ENCODE data around the gene RBMS1.
A peak's percentile ranks its signal among the peaks of the same experiment; 100 is the strongest.

The RBMS1 gene

GRCh38 chr2:160269803-160270570 lies 223.6 kb downstream of the RBMS1 start:
- TF ChIP-seq, protein P1, sequence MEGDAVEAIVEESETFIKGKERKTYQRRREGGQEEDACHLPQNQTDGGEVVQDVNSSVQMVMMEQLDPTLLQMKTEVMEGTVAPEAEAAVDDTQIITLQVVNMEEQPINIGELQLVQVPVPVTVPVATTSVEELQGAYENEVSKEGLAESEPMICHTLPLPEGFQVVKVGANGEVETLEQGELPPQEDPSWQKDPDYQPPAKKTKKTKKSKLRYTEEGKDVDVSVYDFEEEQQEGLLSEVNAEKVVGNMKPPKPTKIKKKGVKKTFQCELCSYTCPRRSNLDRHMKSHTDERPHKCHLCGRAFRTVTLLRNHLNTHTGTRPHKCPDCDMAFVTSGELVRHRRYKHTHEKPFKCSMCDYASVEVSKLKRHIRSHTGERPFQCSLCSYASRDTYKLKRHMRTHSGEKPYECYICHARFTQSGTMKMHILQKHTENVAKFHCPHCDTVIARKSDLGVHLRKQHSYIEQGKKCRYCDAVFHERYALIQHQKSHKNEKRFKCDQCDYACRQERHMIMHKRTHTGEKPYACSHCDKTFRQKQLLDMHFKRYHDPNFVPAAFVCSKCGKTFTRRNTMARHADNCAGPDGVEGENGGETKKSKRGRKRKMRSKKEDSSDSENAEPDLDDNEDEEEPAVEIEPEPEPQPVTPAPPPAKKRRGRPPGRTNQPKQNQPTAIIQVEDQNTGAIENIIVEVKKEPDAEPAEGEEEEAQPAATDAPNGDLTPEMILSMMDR (IDR thresholded peaks at IDR 0.05; ENCODE audit: low read depth, low read length, missing control alignments): peak; percentile 65
- DNase-seq (ENCODE audit: extremely low read depth, low read depth): peak; percentile 71

DNA sequence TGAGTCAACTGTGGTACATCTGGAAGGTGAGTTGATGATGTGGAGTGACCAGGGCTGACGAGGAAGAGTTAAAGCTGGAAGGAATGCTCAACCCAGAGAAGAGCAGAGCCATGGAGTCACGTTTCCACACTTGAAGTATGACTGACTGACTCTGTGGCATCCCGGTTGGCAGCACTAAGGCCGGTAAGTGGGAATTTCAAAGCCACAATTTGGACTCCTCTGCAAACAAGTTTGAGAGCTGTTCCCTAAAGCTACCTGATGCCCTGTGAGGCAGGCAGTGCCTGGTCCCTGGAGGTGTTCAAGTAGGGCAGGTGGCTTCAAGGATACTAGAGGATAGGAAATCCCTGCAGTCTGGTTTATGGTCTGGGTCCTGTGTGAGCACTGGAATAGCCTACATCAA lies 224.2 kb downstream of the RBMS1 start:
- no peak for DNase-seq (ENCODE audit: extremely low read depth, low read depth)
- peak overlapping the region; percentile 36 for H3K4me3 ChIP-seq (replicated peaks; ENCODE audit: low read depth, low read length)
- TF ChIP-seq, protein P1 (IDR thresholded peaks at IDR 0.05; ENCODE audit: low read depth, low read length, missing control alignments): no peak

More at GRCh38 chr2:160269803-160270570, 223.6 kb downstream of the RBMS1 start:
- H3K4me3 ChIP-seq (replicated peaks; ENCODE audit: low read depth, low read length): peak overlapping the region; percentile 36

- no peak for DNase-seq (ENCODE audit: extremely low read depth, low read depth)
- H3K4me3 ChIP-seq (replicated peaks; ENCODE audit: low read depth, low read length): no peak overlapping the region
- TF ChIP-seq, protein P1 (IDR thresholded peaks at IDR 0.05; ENCODE audit: low read depth, low read length, missing control alignments): no peak
Measured at GRCh38 chr2:160268151-160268781, 225.3 kb downstream of the RBMS1 start.

GRCh38 chr2:160267692-160268091 lies 225.9 kb downstream of the RBMS1 start:
- no peak for DNase-seq (ENCODE audit: extremely low read depth, low read depth)
- H3K4me3 ChIP-seq (replicated peaks; ENCODE audit: low read depth, low read length): no peak overlapping the region
- TF ChIP-seq, protein P1 (IDR thresholded peaks at IDR 0.05; ENCODE audit: low read depth, low read length, missing control alignments): no peak

DNA sequence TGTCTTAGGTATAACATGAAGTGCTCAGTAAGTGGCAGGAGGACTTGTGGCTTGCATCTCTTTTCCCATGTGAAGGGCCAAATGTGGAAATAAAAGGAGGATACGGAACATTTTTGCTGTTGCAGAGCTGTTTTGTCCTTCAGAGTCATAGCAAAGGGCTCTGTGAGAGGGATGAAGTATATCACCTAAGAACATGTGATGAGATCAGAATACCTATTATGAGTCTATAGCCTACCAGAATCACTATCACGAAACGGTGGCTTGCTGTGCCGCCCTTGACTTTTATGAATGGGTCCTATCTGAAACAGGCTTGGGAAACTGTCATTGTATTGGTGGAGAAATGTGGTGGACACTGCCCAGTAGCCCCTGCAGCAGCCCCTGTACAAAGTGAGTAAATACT lies 226.6 kb downstream of the RBMS1 start:
- TF ChIP-seq, protein P1 (IDR thresholded peaks at IDR 0.05; ENCODE audit: low read depth, low read length, missing control alignments): no peak
- DNase-seq (ENCODE audit: extremely low read depth, low read depth): no peak

DNA sequence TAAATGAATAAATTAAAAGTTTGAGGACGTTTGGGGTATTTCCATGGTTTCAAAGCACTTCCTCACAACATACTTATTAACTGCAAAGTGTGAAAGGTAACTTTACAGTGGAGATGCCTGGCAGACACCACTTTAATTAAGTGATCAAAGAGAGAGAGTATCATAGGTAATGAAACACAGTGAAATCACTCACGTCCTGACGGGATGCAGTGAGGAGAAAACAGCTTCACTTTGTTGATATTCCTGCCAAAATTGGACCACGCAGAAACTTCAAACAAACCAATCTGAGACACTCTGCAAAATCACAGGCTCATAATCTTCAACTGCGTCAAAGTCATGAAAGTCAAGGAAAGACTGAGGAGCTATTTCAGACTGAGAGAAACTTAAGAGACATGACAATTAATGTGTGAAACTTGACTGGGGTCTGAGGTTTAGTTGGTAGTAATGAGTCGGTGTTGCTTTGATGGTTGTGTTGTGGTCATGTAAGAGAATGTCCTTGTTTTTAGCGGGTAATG lies 227.5 kb downstream of the RBMS1 start:
- TF ChIP-seq, protein P1 (IDR thresholded peaks at IDR 0.05; ENCODE audit: low read depth, low read length, missing control alignments): no peak
- no peak for DNase-seq (ENCODE audit: extremely low read depth, low read depth)
- no peak overlapping the region for H3K4me3 ChIP-seq (replicated peaks; ENCODE audit: low read depth, low read length)

More for the DNA sequence above, 226.6 kb downstream of the RBMS1 start:
- H3K4me3 ChIP-seq (replicated peaks; ENCODE audit: low read depth, low read length): no peak overlapping the region

Data from HFF-Myc (cell line).